ENCODE measurements around the gene GJA3. TPM values are rescaled to one million over a fixed set of nuclear protein-coding genes. Genes with fewer than 3 reads are reported as not detected.

GJA3 gene
- total RNA-seq (0.16 and 0.23 TPM in 2 replicates), polyA plus RNA-seq (0.10 and 0.16 TPM in 2 replicates)

GRCh38 chr13:20160306-20161274 is at the start of gene GJA3:
TSS of gene GJA3 (minus strand) at chr13:20161052. CDS start at chr13:20143288, 17,764 bp downstream.
- H2AFZ ChIP-seq, result peak within 1 kb of the TSS; percentile 53
- peaks cover 10% of the 10 kb centered on the region for H3K4me1 ChIP-seq (ENCODE audit: insufficient read depth)
- DNase-seq (ENCODE audit: low spot score), result peak; percentile 70
- H3K4me2 ChIP-seq, result peak within 1 kb of the TSS; percentile 96
- TF ChIP-seq EZH2phosphoT487 (IDR thresholded peaks at IDR 0.05; ENCODE audit: low read depth, severe bottlenecking, unreplicated experiment) (peak; percentile 43), EZH2 (IDR thresholded peaks at IDR 0.05; ENCODE audit: borderline replicate concordance) (no peak)
- no peaks in the 10 kb centered on the region for H3K36me3 ChIP-seq (replicated peaks; ENCODE audit: insufficient read depth, low read depth)
- no peaks in the 10 kb centered on the region for H3K79me2 ChIP-seq
- no peaks in the 10 kb centered on the region for H3K9me2 ChIP-seq (replicated peaks; ENCODE audit: insufficient read depth)
- H3K27me3 ChIP-seq, result peaks cover 59% of the 10 kb centered on the region
- H3K9me3 ChIP-seq (ENCODE audit: low read depth), result no peaks in the 10 kb centered on the region
- H4K20me1 ChIP-seq (ENCODE audit: insufficient read depth, poor library complexity, severe bottlenecking), result no peaks in the 10 kb centered on the region
- 1% methylated on average over 68 of the region's 93 CpGs for WGBS (ENCODE audit: low lambda C conversion rate, missing lambda C conversion rate)
- peak within 1 kb of the TSS; percentile 44 for H3K4me3 ChIP-seq
- H3K27ac ChIP-seq, result no peak within 1 kb of the TSS

- H3K9me2 ChIP-seq (replicated peaks; ENCODE audit: insufficient read depth), result no peaks in the 10 kb centered on the region
- no peak for DNase-seq (ENCODE audit: low spot score)
- H3K4me1 ChIP-seq (ENCODE audit: insufficient read depth), result no peaks in the 10 kb centered on the region
- no peaks in the 10 kb centered on the region for H3K36me3 ChIP-seq (replicated peaks; ENCODE audit: insufficient read depth, low read depth)
- H3K4me3 ChIP-seq, result no peak overlapping the region
- no peak overlapping the region for H3K27ac ChIP-seq
- no peaks in the 10 kb centered on the region for H3K79me2 ChIP-seq
- H3K4me2 ChIP-seq, result no peak overlapping the region
- no peaks in the 10 kb centered on the region for H3K9me3 ChIP-seq (ENCODE audit: low read depth)
- no peaks in the 10 kb centered on the region for H4K20me1 ChIP-seq (ENCODE audit: insufficient read depth, poor library complexity, severe bottlenecking)
- WGBS (ENCODE audit: low lambda C conversion rate, missing lambda C conversion rate), result 83% methylated on average over 1 of the region's 1 CpG
- TF ChIP-seq, protein P1, sequence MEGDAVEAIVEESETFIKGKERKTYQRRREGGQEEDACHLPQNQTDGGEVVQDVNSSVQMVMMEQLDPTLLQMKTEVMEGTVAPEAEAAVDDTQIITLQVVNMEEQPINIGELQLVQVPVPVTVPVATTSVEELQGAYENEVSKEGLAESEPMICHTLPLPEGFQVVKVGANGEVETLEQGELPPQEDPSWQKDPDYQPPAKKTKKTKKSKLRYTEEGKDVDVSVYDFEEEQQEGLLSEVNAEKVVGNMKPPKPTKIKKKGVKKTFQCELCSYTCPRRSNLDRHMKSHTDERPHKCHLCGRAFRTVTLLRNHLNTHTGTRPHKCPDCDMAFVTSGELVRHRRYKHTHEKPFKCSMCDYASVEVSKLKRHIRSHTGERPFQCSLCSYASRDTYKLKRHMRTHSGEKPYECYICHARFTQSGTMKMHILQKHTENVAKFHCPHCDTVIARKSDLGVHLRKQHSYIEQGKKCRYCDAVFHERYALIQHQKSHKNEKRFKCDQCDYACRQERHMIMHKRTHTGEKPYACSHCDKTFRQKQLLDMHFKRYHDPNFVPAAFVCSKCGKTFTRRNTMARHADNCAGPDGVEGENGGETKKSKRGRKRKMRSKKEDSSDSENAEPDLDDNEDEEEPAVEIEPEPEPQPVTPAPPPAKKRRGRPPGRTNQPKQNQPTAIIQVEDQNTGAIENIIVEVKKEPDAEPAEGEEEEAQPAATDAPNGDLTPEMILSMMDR (IDR thresholded peaks at IDR 0.05; ENCODE audit: poor library complexity), result no peak
- TF ChIP-seq EZH2 (IDR thresholded peaks at IDR 0.05; ENCODE audit: borderline replicate concordance) (no peak), EZH2phosphoT487 (IDR thresholded peaks at IDR 0.05; ENCODE audit: low read depth, severe bottlenecking, unreplicated experiment) (no peak)
- peaks cover 3% of the 10 kb centered on the region for H3K27me3 ChIP-seq
- no peak overlapping the region for H2AFZ ChIP-seq
Measured at GRCh38 chr13:20209948-20210347, 49.1 kb upstream of the GJA3 start.

- WGBS (ENCODE audit: low lambda C conversion rate, missing lambda C conversion rate), result 74% methylated on average over 16 of the region's 16 CpGs
- TF ChIP-seq, protein P1 (IDR thresholded peaks at IDR 0.05; ENCODE audit: poor library complexity), result no peak
Measured at GRCh38 chr13:20206698-20207235, 45.9 kb upstream of the GJA3 start.

More at GRCh38 chr13:20206698-20207235, 45.9 kb upstream of the GJA3 start:
- H3K79me2 ChIP-seq, result no peaks in the 10 kb centered on the region
- H3K27ac ChIP-seq, result no peak overlapping the region
- H3K36me3 ChIP-seq (replicated peaks; ENCODE audit: insufficient read depth, low read depth), result no peaks in the 10 kb centered on the region
- H3K9me2 ChIP-seq (replicated peaks; ENCODE audit: insufficient read depth), result no peaks in the 10 kb centered on the region
- H3K4me3 ChIP-seq, result no peak overlapping the region
- no peaks in the 10 kb centered on the region for H4K20me1 ChIP-seq (ENCODE audit: insufficient read depth, poor library complexity, severe bottlenecking)
- no peak overlapping the region for H2AFZ ChIP-seq
- DNase-seq (ENCODE audit: low spot score), result no peak
- H3K4me2 ChIP-seq, result no peak overlapping the region
- H3K27me3 ChIP-seq, result no peaks in the 10 kb centered on the region
- H3K4me1 ChIP-seq (ENCODE audit: insufficient read depth), result no peaks in the 10 kb centered on the region
- H3K9me3 ChIP-seq (ENCODE audit: low read depth), result no peaks in the 10 kb centered on the region

Data from hepatocyte (in vitro differentiated cells).